Sigmoid colon (tissue), 4 donors: Measurements from ENCODE around the gene ARL8A.

Experiments
- CTCF ChIP-seq, 4 experiments: fragments of 450-650 bp in 3 of 4; fragments of 200-600 bp in 1 of 4; IDR thresholded peaks; one replicate each; pipeline ENCODE4 v1.5.1; 2016 to 2019; ENCODE audit warnings: antibody characterized with exemption in 4 of 4, mild to moderate bottlenecking in 3 of 4, moderate library complexity in 2 of 4
- EP300 ChIP-seq, 4 donors: sonication (generic); formaldehyde crosslinking; IDR thresholded peaks; one replicate each; pipeline ENCODE4 v1.6.1; 2017; ENCODE audit warnings: antibody characterized with exemption in 4 of 4
- POLR2A ChIP-seq, 2 donors: fragments of 450-650 bp; IDR thresholded peaks; one replicate each; pipeline ENCODE4 v1.6.1; 2016; ENCODE audit warnings: antibody characterized with exemption in 2 of 2, mild to moderate bottlenecking in 2 of 2, moderate library complexity in 2 of 2
- POLR2AphosphoS5 ChIP-seq, 4 donors: sonication (generic); formaldehyde crosslinking; IDR thresholded peaks; one replicate each; pipeline ENCODE4 v1.6.1; 2017; ENCODE audit warnings: antibody characterized with exemption in 4 of 4

GRCh38 chr1:202194328-202194648, 49.8 kb upstream of the ARL8A start:
- TF ChIP-seq CTCF (IDR thresholded peaks at IDR 0.05) (no peak), POLR2A (IDR thresholded peaks at IDR 0.05) (no peak), POLR2AphosphoS5 (IDR thresholded peaks at IDR 0.05) (no peak), EP300 (IDR thresholded peaks at IDR 0.05) (no peak)
